IMR-90 (cell line): Measurements from ENCODE around the gene MEIS2.

Experiments used
- CEBPB ChIP-seq: IDR thresholded peaks from 2 replicates; pipeline ENCODE4 v1.6.1; 2012; ENCODE audit warnings: low read depth, low read length, improper control_type of control experiment
- MAFK ChIP-seq: IDR thresholded peaks from 2 replicates; pipeline ENCODE4 v1.6.1; 2012; ENCODE audit warnings: low read depth, low read length, improper control_type of control experiment
- POLR2A ChIP-seq: IDR thresholded peaks from 2 replicates; pipeline ENCODE4 v1.6.1; 2012; ENCODE audit warnings: mild to moderate bottlenecking, low read depth, low read length
- RCOR1 ChIP-seq: IDR thresholded peaks from 2 replicates; pipeline ENCODE4 v1.6.1; 2012; ENCODE audit warnings: mild to moderate bottlenecking, low read length, improper control_type of control experiment; ENCODE audit not compliant: insufficient replicate concordance
- TF ChIP-seq, protein P1 (sequence below): conservative IDR thresholded peaks from 2 replicates; pipeline ENCODE4 v1.5.1; 2012; ENCODE audit warnings: mild to moderate bottlenecking, low read depth, low read length, improper control_type of control experiment

DNA sequence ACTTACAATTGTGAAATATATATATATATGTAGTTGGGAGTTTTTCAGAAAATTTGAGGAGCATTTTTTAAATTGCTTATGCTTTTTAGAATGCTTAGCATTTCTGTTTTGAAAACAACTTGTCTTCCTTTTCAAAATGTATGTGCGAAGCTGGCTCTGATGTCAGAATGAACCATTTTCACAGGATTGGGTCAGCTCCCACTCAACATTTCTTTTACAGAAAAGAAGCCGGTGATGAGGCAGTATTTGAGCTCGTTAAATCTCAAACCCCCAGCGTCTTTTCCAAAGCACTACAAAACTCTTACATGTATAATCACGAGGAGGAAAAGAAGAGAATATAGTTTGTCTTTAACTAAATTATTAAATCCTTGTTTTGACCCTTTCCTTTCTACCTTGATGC is 225.4 kb downstream of the MEIS2 start:
- TF ChIP-seq, protein P1, sequence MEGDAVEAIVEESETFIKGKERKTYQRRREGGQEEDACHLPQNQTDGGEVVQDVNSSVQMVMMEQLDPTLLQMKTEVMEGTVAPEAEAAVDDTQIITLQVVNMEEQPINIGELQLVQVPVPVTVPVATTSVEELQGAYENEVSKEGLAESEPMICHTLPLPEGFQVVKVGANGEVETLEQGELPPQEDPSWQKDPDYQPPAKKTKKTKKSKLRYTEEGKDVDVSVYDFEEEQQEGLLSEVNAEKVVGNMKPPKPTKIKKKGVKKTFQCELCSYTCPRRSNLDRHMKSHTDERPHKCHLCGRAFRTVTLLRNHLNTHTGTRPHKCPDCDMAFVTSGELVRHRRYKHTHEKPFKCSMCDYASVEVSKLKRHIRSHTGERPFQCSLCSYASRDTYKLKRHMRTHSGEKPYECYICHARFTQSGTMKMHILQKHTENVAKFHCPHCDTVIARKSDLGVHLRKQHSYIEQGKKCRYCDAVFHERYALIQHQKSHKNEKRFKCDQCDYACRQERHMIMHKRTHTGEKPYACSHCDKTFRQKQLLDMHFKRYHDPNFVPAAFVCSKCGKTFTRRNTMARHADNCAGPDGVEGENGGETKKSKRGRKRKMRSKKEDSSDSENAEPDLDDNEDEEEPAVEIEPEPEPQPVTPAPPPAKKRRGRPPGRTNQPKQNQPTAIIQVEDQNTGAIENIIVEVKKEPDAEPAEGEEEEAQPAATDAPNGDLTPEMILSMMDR, result no peak
- TF ChIP-seq RCOR1, result no peak
- no peak for TF ChIP-seq MAFK
- no peak for TF ChIP-seq CEBPB
- no peak for TF ChIP-seq POLR2A
